K562 (cell line): Measurements from ENCODE around the gene PPFIBP2. TPM values are rescaled to one million over a fixed set of nuclear protein-coding genes. Genes with fewer than 3 reads are reported as not detected.

ENCODE experiments used
- ATAC-seq: fragments of 200-7000 bp; cut with Tn5 transposase; 3 replicates; pipeline ENCODE4 v1.9.1; 2020; ENCODE audit warnings: moderate library complexity
- BruUV-seq: library from RNA; stranded (reverse); fragments of 400-500 nt; replicated peaks from 2 replicates; lab custom pipeline; 2021; lab: Mats Ljungman, UMichigan
- CTCF ChIA-PET: fragments of 300-600 bp; formaldehyde crosslinking; extraction: SDS; loops from one replicate; lab custom pipeline; 2021; ENCODE audit warnings: low intra/inter-chr PET ratio; lab: Yijun Ruan, JAX
- POLR2A ChIA-PET: fragments of 300-600, 350-650 bp; sonication (Branson Sonifier 250); formaldehyde crosslinking; extraction: SDS; loops from one replicate; lab custom pipeline; 2021; ENCODE audit warnings: antibody characterized with exemption, inconsistent platforms; lab: Yijun Ruan, JAX
- DNase-seq, 4 experiments: peaks; one replicate each; pipeline versions ENCODE4 v3.0.0 to v3.0.0-alpha.2; 2011 to 2018; ENCODE audit warnings: low spot score in 3 of 4, mixed read lengths in 3 of 4; ENCODE audit errors: extremely low read depth in 1 of 4
- FAIRE-seq: peaks from 2 replicates; lab custom pipeline; 2011; peaks lifted over from hg19 to GRCh38; lab: Jason Lieb, UNC
- H2AFZ ChIP-seq: 2 replicates; pipeline ENCODE4 v1.6.0; 2011; ENCODE audit warnings: low read depth, low read length, control low read depth, inconsistent platforms
- H3K27ac ChIP-seq: fragments of 200-600 bp; 3 replicates; pipeline ENCODE4 v1.8.0; 2011; ENCODE audit warnings: low read depth, mild to moderate bottlenecking, control low read depth, inconsistent platforms, low read length, moderate library complexity, mixed read lengths; ENCODE audit errors: extremely low read depth
- H3K27me3 ChIP-seq, 2 experiments: fragments of 300-600 bp in 1 of 2; 2 replicates in 1 of 2; 3 replicates in 1 of 2; pipeline versions ENCODE4 v1.6.0 to v1.8.0; 2011; ENCODE audit warnings: inconsistent platforms in 2 of 2, low read length in 2 of 2, mild to moderate bottlenecking in 1 of 2, mixed read lengths in 1 of 2, moderate library complexity in 1 of 2; ENCODE audit not compliant: control insufficient read depth in 2 of 2, insufficient read depth in 2 of 2
- H3K36me3 ChIP-seq: fragments of 300-600 bp; 3 replicates; pipeline ENCODE4 v1.8.0; 2011; ENCODE audit warnings: mild to moderate bottlenecking, low read length, inconsistent platforms; ENCODE audit not compliant: control insufficient read depth, insufficient read depth
- H3K4me1 ChIP-seq, 2 experiments: fragments of 200-600 bp in 1 of 2; replicated peaks in 1 of 2; 2 replicates in 1 of 2; 3 replicates in 1 of 2; pipeline versions ENCODE4 v1.5.1 to v1.8.0; 2011; ENCODE audit warnings: inconsistent platforms in 2 of 2, low read length in 2 of 2, mild to moderate bottlenecking in 1 of 2, mixed read lengths in 1 of 2, moderate library complexity in 1 of 2; ENCODE audit not compliant: control insufficient read depth in 2 of 2, insufficient read depth in 2 of 2
- H3K4me2 ChIP-seq: 2 replicates; pipeline ENCODE4 v1.6.1; 2011; ENCODE audit warnings: low read length, control low read depth, inconsistent platforms, mixed read lengths; ENCODE audit not compliant: insufficient read depth
- H3K4me3 ChIP-seq: fragments of 200-600 bp; sonication (generic), shearing (Covaris generic); 2 replicates; pipeline ENCODE4 v1.5.1; 2016; ENCODE audit warnings: control low read depth, inconsistent platforms
- H3K79me2 ChIP-seq: fragments of 200-600 bp; 3 replicates; pipeline ENCODE4 v1.8.0; 2011; ENCODE audit warnings: low read length, inconsistent platforms; ENCODE audit not compliant: control insufficient read depth, insufficient read depth
- H3K9ac ChIP-seq, 2 experiments: 2 replicates each; pipeline versions ENCODE4 v1.6.0 to v1.6.1; 2011; ENCODE audit warnings: low read depth in 2 of 2, low read length in 2 of 2, control low read depth in 1 of 2, inconsistent platforms in 1 of 2, mild to moderate bottlenecking in 1 of 2, mixed read lengths in 1 of 2; ENCODE audit not compliant: insufficient read depth in 1 of 2
- H3K9me1 ChIP-seq: one replicate; pipeline ENCODE4 v1.6.0; 2011; ENCODE audit warnings: inconsistent platforms, mild to moderate bottlenecking, low read length, moderate library complexity; ENCODE audit not compliant: control insufficient read depth, insufficient read depth
- H3K9me3 ChIP-seq: replicated peaks from 2 replicates; pipeline ENCODE4 v1.5.1; 2011; ENCODE audit warnings: low read depth, low read length, inconsistent platforms; ENCODE audit not compliant: control insufficient read depth, insufficient read depth
- H4K20me1 ChIP-seq: replicated peaks from 2 replicates; pipeline ENCODE4 v1.6.1; 2011; ENCODE audit warnings: low read length, inconsistent platforms, mixed read lengths; ENCODE audit not compliant: control insufficient read depth, insufficient read depth
- C11orf30 ChIP-seq: fragments of 450-650 bp; IDR thresholded peaks from 2 replicates; pipeline ENCODE4 v1.6.1; 2016; ENCODE audit warnings: low read depth, mild to moderate bottlenecking
- ELK3 ChIP-seq: fragments of 450-650 bp; formaldehyde crosslinking; IDR thresholded peaks from 2 replicates; pipeline ENCODE4 v1.4.0; 2020; ENCODE audit warnings: mild to moderate bottlenecking
- GABPB1 ChIP-seq: sonication (generic); formaldehyde crosslinking; IDR thresholded peaks from 2 replicates; pipeline ENCODE4 v1.8.0; 2022; ENCODE audit warnings: mild to moderate bottlenecking, missing genetic modification reagents
- NCOA6 ChIP-seq: fragments of 450-650 bp; IDR thresholded peaks from 2 replicates; pipeline ENCODE4 v1.6.1; 2017; ENCODE audit warnings: mild to moderate bottlenecking
- RFX5 ChIP-seq: IDR thresholded peaks from 2 replicates; pipeline ENCODE4 v1.6.1; 2011; ENCODE audit warnings: low read depth, mild to moderate bottlenecking, improper control_type of control experiment, low read length
- ZBTB11 ChIP-seq, 3 experiments: fragments of 200-800 bp in 1 of 3; fragments of 250-450 bp in 1 of 3; fragments of 450-650 bp in 1 of 3; sonication (Bioruptor Pico) in 1 of 3; sonication (Bioruptor generic) in 1 of 3; formaldehyde crosslinking in 1 of 3; IDR thresholded peaks; 2 replicates each; pipeline versions ENCODE4 v1.6.1 to v1.8.0; 2016 to 2022; ENCODE audit warnings: mild to moderate bottlenecking in 2 of 3, missing genetic modification characterization in 2 of 3, missing compliant biosample characterization in 1 of 3, moderate library complexity in 1 of 3
- ZBTB33 ChIP-seq: sonication (generic); formaldehyde crosslinking; IDR thresholded peaks from 2 replicates; pipeline ENCODE4 v1.8.1; 2023; ENCODE audit warnings: mild to moderate bottlenecking, missing genetic modification reagents
- ZNF316 ChIP-seq: fragments of 450-650 bp; IDR thresholded peaks from 2 replicates; pipeline ENCODE4 v1.6.1; 2016
- WGBS: fragments of 100-300 bp; shearing (Covaris generic); methylation state at CpG from one replicate; pipeline ENCODE4 v1.1.6; 2016; ENCODE audit warnings: low coverage, mixed read lengths; ENCODE audit not compliant: insufficient coverage; ENCODE audit errors: missing lambda C conversion rate; 5-methylcytosine and 5-hydroxymethylcytosine counted together
- in situ Hi-C: fragments of 300-500 bp; cut with MboI; formaldehyde crosslinking; loops from 4 replicates; pipeline ENCODE4 v1.15.0; 2018; ENCODE audit warnings: inconsistent platforms, mixed read lengths
- intact Hi-C: fragments of 100-400 bp; cut with micrococcal nuclease; formaldehyde crosslinking; loops from 2 replicates; pipeline ENCODE4 v1.14.2; 2022
- polyA plus RNA-seq, 8 experiments: library from polyadenylated mRNA; depleted of rRNA in 4 of 8; stranded (reverse) in 5 of 8; unstranded in 3 of 8; fragments of >200 nt; fragmentation: Nextera tagmentation in 2 of 8; fragmentation: Illumina TruSeq in 1 of 8; extraction: Ambion mirVana in 2 of 8; extraction: Trizol in 1 of 8; gene quantifications; 2 replicates each; pipeline versions ENCODE4 v1.2.1 to v1.2.3, GENCODE V29; 2011 to 2014; ENCODE audit warnings: inconsistent platforms in 1 of 8, missing spikeins in 1 of 8
- total RNA-seq, 7 experiments: library from RNA; depleted of rRNA in 6 of 7; stranded (reverse); fragments of >200 nt in 6 of 7; fragmentation: Illumina TruSeq in 2 of 7; extraction: Trizol in 2 of 7; gene quantifications; 2 replicates each; pipeline versions ENCODE4 v1.2.1 to v1.2.3, GENCODE V29; 2011 to 2021; ENCODE audit warnings: low replicate concordance in 1 of 7

PPFIBP2 gene
- total and polyA plus RNA-seq, 9 of the 15 experiments (the other 6 are each of a cell fraction or from before 2014, with no cell fraction given) = 0.18 to 3.4 (median 1.2) TPM

- Histone ChIP-seq H3K9me3 (no peaks in the 10 kb centered on the region), H3K4me2 (no peak overlapping the region)
- TF ChIP-seq NCOA6 (no peak), GABPB1 (CRISPR knock-in tag) (no peak), ZBTB33 (CRISPR knock-in tag) (no peak), RFX5 (no peak), C11orf30 (peak; percentile 32; the same call in 1 of the 2 replicates), ZNF316 (peak; percentile 54), ELK3 (CRISPR knock-in tag) (no peak), ZBTB11 (CRISPR knock-in tag; IDR thresholded peaks at IDR 0.05) (no peak)
- TF ChIP-seq, all 486 proteins: peak for 2
- ChIA-PET CTCF (no interaction called here), POLR2A (no interaction called here)
- BruUV-seq = no TSS peak
- DNase-seq (no peak), FAIRE-seq (no peak), ATAC-seq (no peak)
- Histone ChIP-seq H3K79me2 (no peaks in the 10 kb centered on the region), H3K36me3 (no peaks in the 10 kb centered on the region), H3K9ac (no peak overlapping the region), H3K4me1 (no peaks in the 10 kb centered on the region; a peak in 1 of 5 replicates), H3K9me1 (no peaks in the 10 kb centered on the region), H3K27ac (no peak overlapping the region), H4K20me1 (no peaks in the 10 kb centered on the region), H3K4me3 (no peak overlapping the region), H2AFZ (no peak overlapping the region), H3K27me3 (no peaks in the 10 kb centered on the region; a peak in 1 of 5 replicates)
- in situ Hi-C loops (no loop called here), intact Hi-C loops (no loop called here)
- 12% methylated on average over 3 of the region's 3 CpGs for whole genome bisulfite sequencing
Observed at GRCh38 chr11:7610393-7610792, 96.6 kb downstream of the PPFIBP2 start.
